Neural progenitor cell (in vitro differentiated cells): Measurements from ENCODE around the gene ZNF219.

Experiments
- CTCF ChIP-seq: fragments of 200-600 bp; sonication (generic); IDR thresholded peaks from 2 replicates; pipeline ENCODE4 v1.5.1; 2017; ENCODE audit warnings: antibody characterized with exemption, mild to moderate bottlenecking
- EZH2 ChIP-seq: fragments of 200-600 bp; sonication (generic); IDR thresholded peaks from 2 replicates; pipeline ENCODE4 v1.6.1; 2017; ENCODE audit warnings: antibody characterized with exemption, mild to moderate bottlenecking, moderate library complexity

GRCh38 chr14:21087294-21088091, 11.0 kb downstream of the ZNF219 start:
- TF ChIP-seq EZH2 (no peak), CTCF (no peak)
